LNCaP clone FGC (cell line): Measurements from ENCODE around the gene ZCCHC14.
"Not testable (repeated sequence)": the region's sequence is repeated elsewhere in the genome, so short reads cannot be mapped to it uniquely, and the experiment has no call there.

Source experiments
- DNase-seq: peaks from one replicate; pipeline ENCODE4 v3.0.0-alpha.2; 2011; ENCODE audit warnings: low read depth
- H3K4me3 ChIP-seq: 2 replicates; pipeline ENCODE4 v1.5.1; 2011; ENCODE audit warnings: mild to moderate bottlenecking, low read depth, low read length, control low read depth
- CTCF ChIP-seq: IDR thresholded peaks from 2 replicates; pipeline ENCODE4 v1.5.1; 2012; ENCODE audit warnings: mild to moderate bottlenecking; ENCODE audit not compliant: control insufficient read depth, insufficient read depth; ENCODE audit errors: extremely low read depth

ZCCHC14 gene

GRCh38 chr16:87507351-87508069 is 14.7 kb upstream of the ZCCHC14 start:
- H3K4me3 ChIP-seq = no peak overlapping the region
- DNase-seq = no peak
- no peak for TF ChIP-seq CTCF

GRCh38 chr16:87506423-87507350 is 13.9 kb upstream of the ZCCHC14 start:
- no peak for DNase-seq
- TF ChIP-seq CTCF = no peak
- no peak overlapping the region for H3K4me3 ChIP-seq

- no peak for DNase-seq
- TF ChIP-seq CTCF = no peak
- H3K4me3 ChIP-seq = no peak overlapping the region
Measured at GRCh38 chr16:87505834-87506233, 13.0 kb upstream of the ZCCHC14 start.

- not testable (repeated sequence) for H3K4me3 ChIP-seq, DNase-seq
Measured at GRCh38 chr16:87503232-87503937, 10.6 kb upstream of the ZCCHC14 start.

- no peak for DNase-seq
- no peak overlapping the region for H3K4me3 ChIP-seq
- TF ChIP-seq CTCF = no peak
Measured at GRCh38 chr16:87502308-87502969, 9.6 kb upstream of the ZCCHC14 start.

- no peak for TF ChIP-seq CTCF
- H3K4me3 ChIP-seq = no peak overlapping the region
- DNase-seq = no peak
Measured at GRCh38 chr16:87501117-87501516, 8.3 kb upstream of the ZCCHC14 start.

- no peak for DNase-seq
Measured at GRCh38 chr16:87499189-87499486, 6.3 kb upstream of the ZCCHC14 start.

More at GRCh38 chr16:87499189-87499486, 6.3 kb upstream of the ZCCHC14 start:
- H3K4me3 ChIP-seq = no peak overlapping the region
- no peak for TF ChIP-seq CTCF
